HG02798 (cell line): ENCODE measurements around the gene VWCE.

ENCODE experiments used
- ATAC-seq: cut with Tn5 transposase; IDR thresholded peaks from one replicate; pipeline ENCODE4 v1.9.1; 2021; ENCODE audit warnings: mild to moderate bottlenecking; ENCODE audit not compliant: unreplicated experiment, poor library complexity

The VWCE gene

DNA sequence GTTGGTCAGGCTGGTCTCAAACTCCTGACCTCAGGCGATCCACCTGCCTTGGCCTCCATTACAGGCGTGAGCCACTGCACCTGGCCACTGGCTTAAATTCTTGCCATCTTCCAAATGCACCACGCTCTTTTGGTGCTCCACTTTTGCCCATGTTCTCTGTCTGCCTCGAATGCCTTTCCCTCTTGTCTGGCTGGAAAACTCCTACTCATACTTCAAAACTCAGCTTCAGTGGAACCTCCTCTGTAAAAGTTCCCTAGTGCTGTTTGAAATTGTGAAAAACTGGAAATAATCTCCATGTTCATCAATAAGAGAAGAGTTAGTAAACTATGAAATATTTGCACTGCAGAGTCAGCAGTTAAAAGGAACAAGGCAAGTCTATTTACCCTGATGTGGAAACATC lies 11.5 kb downstream of the VWCE start:
- ATAC-seq: no peak

DNA sequence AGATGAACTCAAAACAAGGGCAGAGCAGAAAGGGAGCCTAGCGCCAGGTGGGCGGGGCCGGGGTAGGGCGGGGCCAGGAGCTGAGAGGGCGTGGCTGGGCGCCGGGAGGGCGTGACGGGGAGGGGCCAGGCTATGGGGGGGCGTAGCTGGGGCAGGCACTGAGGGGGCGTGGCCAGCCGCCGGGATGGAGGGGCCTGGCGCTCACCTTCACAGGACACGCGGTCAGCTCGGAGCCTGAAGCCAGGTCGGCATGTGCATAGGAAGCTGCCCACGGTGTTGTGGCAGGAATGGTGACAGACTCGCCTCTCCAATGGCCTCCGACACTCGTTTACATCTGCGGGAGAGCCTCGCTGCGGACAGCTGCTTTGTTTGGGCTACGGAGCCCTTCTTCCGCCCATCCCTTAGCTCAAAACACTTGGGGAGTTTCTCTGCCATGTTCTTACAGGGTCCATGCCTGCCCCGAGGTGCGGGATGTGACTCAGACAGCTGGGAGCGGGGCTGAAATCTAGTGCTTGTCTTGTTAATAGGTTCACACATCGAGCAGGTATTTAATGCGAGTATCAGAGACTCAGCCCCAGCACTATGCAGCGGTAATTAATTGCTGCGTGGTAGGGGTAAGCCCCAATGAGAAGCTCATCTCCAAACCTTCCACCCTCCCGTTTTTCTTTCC lies 13.4 kb downstream of the VWCE start:
- ATAC-seq: no peak

DNA sequence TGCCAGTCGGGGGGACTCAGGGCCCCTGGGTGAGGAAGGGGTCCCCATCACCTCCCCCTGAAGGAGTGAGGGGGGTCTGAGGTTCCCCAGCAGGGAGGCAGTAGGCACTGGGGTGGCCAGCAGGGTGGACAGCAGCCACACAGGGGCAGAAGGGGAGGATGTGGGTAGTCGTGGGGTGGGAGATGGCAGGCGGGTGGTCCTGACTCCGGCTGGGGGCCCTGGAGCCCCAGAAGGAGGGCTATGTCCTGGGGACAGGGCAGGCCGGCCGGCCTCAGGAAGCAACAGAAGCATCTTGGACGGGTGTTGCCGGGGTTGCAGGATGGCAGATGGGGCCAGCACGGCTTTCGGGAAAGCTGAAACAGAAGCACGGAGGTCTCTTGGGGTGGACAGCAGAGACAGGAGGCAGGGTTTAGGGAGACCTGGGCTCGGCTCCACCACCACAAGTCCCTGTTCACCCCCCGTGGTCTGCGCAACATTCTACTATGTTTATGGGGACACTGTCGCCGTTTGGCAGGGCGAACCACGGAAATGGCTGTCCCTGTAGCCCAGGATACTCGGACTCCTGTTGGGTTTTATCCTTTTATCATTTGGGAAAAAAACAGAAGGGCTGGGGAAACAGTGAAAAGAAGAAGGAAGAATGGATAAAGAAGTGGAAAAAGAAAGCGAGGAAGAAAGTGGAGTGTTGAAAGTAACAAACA lies 14.1 kb downstream of the VWCE start:
- no peak for ATAC-seq

DNA sequence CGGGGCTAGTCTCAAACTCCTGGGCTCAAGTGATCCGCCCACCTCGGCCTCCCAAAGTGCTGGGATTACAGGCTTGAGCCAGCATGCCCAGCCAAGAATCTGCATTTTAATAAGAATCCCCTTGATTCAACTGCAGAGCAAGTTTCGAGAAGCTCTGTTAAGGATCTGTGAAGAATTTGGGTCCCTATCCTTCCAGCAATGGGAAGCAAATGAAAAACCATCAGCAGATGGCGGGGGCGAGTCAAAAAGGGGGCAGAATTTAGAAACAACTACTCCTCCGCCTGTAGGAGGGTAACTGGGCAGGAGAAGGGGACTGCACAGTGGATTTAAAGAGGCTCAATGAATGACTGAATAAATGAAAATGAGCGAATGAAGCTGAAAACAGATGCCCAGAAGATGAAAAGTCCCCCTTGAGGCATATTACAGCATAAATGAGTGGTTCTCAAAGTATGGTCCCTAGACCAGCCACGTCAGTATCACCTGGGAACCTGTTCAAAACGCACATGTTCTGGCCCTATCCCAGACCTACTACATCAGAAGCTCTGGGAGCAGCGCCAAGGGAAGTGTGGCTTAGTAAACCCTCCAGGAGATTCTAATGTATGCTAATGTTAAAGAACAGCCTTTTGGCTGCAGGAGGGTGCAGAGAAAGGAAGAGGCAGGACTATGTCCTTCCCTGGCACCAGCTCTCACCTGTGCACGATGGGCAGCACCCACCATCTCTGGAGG lies 15.0 kb downstream of the VWCE start:
- ATAC-seq: no peak

DNA sequence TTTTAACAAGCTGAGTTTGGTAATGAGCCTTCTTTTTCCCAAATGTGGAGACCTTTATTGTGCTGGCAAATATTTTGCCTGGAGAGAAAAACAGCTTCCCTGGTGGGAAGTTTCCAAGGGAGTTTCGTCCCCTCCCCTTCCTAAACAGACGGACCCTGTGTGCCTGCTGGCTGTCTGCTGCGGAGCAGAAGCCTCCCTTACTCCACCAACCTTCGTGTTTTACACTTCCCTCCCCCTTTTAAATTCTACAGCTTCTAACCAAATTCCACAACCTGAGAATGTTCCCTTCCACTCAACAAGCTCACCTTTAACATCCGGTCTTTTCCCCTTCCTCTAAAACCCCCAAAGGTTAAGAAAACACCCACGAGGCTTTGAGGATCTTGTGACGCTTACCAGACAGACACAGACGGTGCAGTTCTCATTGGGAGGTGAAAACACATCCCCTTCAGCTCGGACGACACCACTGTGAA lies 17.1 kb downstream of the VWCE start:
- no peak for ATAC-seq

DNA sequence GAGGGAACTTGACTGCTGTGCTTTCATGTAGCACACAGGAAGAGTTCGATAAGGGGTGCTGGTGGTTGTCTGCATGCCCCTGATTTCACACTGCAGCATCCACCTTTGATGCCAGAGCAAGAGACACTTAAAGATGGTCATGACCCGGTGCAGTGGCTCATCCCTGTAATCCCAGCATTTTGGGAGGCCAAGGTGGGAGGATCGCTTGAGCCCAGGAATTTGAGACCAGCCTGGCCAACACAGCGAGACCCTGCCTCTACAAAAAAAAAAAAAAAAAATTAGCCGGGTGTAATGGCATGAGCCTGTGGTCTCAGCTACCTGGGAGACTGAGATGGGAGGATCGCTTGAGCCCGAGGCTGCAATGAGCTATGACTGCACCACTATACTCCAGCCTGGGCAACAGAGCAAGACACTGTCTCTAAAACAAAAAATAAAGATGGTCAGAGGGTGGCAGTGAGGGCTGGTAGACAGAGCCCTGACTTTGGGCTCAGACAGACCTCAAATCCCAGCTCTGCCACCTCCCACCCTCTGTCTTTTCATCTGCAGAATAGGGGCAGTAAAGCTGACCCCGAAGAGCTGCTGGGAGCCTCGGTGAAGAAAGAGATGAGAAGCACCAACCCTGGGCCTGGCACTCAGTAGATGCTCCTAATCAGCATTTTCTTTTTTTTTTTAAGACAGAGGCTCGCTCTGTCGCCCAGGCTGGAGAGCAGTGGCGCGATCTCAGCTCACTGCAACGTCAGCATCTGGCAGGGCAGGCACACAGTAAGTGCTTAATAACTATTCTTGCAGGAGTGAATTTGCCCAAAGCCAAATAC lies 17.7 kb downstream of the VWCE start:
- ATAC-seq: no peak

DNA sequence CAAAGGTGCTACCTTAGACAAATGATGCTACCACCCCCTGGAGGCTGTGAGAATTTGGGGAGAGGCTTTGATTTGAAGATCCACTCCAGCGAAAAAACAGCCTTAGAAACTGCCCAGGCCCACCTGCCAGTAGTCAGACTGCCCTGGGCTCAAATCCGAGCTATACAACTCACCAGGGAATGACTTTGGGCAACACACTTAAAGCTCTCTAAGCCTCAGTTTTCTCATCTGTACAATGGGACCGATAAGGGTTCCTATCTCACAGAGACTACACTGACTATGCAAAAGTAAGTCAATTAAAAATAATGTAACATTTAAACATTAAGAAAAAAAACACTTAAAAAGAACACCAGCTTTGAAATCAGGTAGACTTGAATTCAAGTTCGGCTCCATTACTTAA lies 19.9 kb downstream of the VWCE start:
- no peak for ATAC-seq

DNA sequence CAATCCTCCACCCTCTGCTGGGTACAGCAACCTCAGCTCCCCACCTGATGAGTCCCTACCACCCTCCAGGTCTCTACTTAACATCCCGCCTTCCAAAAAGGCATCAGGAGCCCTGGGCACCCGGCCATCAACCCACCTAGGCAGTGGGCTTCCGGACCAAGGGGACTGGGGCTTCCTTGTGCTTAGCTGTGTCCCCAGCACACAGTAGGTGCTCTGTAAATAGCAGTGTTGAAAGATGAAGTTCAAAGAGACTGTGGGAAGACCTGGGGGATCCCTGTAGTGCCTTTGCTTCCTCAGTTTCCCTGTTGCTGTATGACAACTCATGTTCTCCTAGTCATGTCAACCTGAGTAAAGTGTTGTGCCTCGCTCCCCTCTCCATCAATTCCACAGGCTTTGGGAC lies 21.0 kb downstream of the VWCE start:
- no peak for ATAC-seq

DNA sequence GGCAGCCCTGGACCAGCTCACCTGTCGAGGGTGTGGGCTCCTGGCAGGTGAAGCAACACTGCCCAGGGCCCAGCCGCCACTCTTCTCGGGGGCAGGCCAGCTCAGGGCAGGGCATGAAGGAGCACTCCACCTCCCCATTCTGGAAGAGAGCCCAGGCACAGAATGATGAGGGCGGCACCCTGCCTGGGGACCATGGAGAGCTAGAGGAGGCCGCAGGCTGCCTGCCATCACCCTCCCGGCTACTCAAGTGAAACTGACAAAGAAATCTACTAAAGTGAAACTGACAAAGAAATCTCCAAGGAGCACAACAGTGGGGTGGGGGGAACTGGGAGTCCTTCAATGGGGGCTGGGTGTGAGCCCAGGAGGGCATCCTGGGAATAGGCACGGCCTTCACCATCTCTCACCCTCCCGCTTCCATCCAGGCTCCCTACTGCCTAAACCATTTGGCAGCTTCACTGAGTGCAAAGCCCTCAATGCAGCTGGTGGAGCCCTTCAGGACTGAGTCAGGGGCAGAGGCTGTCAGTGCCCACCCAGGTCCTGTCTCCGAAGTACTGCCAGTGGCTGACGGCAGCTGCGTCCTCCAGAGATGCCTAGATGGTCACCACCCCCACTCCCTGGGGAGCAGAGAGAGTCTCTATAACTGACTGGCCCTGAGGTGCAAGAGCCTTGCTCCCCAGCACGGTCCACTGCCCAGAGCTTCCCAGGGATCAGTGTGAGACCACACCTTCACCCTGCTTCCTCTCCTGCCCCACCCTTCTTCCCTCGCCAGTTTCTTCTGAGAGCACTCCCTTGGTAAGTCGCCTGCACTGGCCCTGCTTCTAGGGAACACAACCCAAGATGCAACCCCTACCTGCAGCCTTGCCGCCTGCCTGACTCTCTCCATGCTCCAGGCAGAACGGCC lies 21.7 kb downstream of the VWCE start:
- no peak for ATAC-seq

DNA sequence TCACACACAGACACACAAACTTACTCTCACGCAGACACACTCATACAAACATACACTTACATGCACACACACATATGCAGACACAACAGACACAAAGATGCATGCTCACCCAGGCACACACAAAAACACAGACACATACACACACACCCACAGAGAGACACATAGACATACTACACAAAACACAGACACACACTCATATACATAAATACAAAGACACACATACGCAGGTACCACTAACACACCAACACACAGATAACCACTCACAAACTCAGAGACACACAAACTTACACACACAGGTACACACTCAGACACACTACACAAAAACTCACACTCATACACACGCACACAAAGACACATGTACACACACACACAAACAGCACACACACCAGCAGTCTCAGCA lies 22.4 kb downstream of the VWCE start:
- no peak for ATAC-seq

DNA sequence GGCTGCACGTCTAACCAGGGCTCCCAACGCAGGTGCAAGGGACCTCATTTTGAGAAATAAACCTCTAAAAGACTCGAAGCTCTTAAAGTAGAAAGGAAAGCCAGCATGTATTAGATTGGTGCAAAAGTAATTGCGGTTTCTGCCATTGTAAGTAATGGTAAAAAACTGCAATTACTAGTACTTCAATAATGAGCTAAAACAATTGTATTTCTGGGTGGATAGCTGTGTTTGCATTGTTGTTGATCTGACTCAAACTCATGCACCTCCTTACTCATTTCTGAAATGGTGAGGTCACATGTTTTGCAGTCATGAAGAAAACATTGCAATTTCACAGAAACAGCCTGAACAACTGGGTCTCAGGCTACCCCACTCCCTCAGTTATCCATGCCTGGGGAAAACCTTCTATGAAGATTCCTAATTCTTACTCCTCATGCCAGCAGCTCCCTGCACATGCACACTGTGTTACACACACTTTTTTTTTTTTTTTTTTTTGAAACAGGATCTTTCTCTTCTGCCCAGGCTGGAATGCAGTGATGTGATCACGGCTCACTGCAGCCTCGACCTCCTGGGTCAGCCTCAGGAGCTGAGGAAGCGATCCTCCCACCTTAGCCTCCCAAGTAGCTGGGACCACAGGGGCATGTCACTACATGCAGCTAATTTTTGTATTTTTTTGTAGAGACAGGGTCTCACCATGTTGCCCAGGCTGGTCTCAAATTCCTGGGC lies 24.6 kb downstream of the VWCE start:
- no peak for ATAC-seq

DNA sequence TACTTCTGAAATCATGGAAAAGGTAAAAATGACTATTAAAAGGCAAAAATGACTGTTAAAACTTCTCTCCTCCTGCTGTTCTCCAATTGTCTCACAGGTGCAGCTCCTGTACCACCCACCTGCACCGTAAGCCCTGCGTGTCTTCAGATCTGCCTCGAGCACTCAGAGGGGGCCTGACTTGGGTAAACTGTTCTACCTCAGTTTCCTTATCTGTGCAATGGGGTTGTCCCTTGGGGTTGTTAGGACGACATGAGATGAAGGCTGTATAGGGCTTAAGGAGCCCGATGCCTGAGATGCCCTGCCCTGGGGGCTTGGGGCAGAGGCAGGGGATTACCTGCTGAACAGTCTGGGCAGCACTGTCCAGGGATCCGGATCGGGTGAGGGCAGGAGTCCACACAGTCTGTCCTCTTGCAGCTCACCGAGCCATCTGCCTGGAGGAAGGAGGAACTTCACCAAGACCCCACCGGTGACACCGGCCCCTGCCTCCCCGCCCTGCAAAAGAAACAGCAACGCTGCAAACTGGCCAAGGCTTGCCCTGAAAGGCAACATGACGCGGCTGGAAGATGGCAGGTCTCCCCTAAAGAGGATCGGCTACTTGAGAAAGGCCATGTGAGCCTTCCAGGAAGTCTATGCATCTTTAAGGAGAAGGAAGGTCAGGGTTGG lies 26.4 kb downstream of the VWCE start:
- no peak for ATAC-seq

DNA sequence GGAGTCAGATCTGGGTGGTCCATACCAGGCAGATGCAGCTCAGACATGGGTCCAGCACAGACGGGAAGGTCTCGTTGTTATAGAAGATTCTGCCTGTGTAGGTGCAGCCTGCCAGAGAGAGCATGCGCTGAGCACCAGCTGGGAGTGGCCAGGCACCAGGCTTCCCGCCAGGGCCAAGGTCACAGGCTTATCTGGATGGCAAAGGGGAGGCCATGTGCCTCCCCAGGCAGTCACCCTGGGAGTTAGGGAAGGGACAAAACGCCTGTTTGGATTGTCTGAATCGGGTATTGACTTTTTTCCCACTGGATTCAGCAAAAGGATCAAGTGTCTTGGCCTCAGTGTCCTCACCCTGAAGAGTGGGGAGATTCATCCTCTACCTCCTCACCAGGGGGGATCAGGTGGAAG lies 27.7 kb downstream of the VWCE start:
- no peak for ATAC-seq

DNA sequence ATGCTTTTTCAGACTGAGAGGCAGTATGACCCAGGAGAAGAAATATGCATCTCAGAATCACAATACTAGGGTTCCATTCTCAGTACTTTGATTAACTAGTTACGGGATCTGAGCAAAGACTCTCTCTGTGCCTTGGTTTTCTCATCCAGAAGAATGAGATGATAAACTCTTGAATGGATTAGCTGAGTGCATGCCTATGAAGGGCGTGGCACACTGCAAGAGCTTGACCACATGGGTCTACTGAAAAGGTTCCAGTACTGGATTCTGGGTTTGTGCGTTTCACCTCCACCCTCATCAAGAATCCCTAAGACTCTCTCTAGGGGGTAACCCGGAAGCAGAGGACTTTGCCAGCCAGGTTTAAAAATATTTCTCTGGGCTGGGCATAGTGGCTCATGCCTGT lies 28.5 kb downstream of the VWCE start:
- ATAC-seq: no peak

DNA sequence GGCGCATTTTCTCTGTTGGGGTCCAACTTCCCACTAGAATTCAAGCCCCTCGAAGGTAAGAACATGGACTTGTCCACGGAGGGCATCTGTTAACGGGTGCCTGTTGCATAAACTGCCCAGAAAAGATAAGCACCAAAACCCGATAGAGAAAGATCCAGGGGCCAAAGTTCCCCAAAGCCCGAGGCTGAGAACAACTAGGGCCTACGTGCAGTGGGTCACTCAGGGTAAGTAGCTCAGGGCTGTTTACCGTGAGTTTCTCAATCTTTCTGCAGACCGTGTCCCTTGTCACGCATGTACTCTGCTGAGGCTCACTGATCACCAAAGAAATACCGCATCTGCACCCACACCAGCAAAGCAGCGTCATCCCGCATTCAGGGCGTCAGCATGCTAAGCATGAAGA lies 29.8 kb downstream of the VWCE start:
- no peak for ATAC-seq

DNA sequence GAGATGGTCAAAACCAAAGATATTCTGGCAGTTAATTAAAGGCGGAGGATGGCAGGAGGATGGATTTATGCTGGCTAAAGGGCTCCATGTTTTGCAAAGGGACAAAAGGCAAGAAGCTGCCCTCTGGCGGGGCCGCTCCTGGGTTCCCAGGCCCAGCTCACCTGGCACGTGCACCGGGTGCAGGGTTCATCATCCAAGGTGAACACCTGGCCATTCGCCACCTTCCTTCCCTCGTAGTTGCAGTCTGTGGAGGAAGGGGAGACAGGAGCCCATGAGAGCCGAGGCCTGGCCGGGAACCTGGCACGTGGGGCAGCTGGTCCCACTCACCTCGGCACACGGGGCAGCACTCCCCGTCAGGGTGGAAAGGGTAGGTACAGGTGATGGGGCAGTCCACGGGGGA lies 30.3 kb downstream of the VWCE start:
- ATAC-seq: no peak

DNA sequence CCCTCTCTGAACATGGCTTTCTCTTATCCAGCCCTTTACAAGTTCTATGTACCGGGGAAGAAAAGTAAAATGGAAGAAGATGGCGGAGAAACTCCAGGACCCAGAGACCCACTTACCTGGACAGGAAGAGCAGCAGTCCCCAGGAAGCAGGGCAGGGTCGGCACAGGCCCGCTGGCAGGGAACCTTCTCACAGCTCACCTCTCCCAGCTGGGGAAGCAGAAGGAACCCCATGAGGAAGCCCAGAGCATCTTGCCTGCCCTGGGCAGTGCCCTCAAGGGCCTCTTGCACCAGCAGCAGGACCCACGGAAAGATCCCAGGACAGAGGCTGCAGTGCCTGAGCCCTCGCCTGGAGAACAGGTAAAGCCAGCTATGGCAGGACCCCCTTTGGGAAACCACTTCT lies 30.7 kb downstream of the VWCE start:
- no peak for ATAC-seq

DNA sequence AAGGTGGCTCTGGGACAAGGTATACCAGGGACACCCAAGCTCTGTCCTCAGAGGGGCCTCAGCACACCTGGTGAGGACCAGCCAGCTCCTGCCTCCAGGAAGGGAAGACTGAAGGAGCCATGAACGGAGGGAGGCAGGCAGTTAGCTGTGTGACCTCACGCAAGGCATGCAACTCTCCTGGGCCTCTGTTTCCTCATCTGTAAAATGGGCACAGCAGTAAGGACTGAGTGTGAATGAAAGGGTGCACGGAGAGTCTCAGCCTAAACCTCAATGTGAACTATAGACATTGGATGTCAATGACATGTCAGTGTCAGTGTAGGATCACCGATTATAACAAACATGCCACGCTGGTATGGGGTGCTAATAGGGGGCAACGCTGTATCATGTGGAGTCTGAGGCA lies 35.8 kb downstream of the VWCE start:
- ATAC-seq: no peak

DNA sequence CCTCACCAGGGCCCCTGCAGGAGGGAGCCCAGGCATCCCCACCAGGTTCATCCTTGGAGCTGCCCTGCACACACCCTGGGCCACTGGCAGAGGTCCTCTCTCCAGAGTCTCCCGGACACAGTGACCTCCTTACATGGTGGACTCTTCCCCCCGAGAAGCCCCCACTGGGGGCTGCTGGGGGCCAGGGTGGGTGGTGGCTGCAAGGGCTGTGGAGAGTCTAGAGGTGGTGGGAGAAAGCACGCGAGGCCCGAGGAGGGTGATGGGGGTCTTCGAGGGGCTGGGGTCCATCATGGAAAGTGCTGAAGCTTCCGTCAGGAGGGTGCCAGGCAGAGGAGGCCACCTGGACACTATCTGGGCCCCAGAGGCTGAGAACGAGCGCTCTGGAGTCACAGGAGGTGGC lies 36.6 kb downstream of the VWCE start:
- no peak for ATAC-seq
